NCI-H226 (cell line): ENCODE results near the gene KLHDC1.
"Not testable (repeated sequence)": the region's sequence is repeated elsewhere in the genome, so short reads cannot be mapped to it uniquely, and the experiment has no call there.

ENCODE experiments used
- DNase-seq: peaks from one replicate; pipeline ENCODE4 v3.0.0-alpha.2; 2015

Gene KLHDC1

DNA sequence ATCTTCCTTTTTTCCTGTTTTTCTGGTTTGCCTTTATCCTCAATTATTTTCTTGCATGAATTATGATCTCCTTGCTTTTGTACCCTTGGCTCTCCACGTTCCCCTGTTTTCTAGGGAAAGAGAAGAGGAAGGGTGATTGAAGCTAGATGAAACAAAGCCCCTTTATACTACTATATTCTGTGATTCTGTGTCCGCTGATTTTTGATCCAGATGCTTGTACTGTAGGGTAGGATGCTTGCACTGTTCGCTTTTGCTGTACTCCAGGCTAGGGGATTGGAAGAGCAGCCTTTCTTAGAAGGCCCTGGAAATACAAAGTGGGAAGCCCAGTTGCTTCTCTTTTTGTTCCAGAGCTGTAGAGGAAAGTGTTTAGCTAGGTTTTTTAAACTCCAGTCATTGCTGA lies 40.0 kb downstream of the KLHDC1 start:
- DNase-seq, result no peak

DNA sequence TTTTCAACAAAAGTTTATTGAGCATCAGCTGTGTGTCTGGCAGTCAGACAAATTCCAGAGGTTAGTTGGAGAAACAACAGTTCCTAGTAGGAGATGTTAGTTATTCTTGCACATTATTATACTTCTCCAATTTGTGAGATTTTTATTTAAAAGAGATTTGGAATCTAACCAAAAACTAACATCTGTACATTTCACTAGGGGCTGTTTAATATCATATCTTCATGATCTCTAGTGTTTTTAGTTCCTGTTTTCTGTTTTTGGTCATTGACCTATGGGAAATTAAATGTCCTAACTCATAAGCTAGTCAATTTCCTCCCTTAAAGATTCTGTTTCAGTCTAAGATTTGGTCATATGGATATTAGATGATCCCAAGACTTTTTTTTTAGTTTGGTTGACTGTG lies 40.9 kb downstream of the KLHDC1 start:
- DNase-seq, result no peak

DNA sequence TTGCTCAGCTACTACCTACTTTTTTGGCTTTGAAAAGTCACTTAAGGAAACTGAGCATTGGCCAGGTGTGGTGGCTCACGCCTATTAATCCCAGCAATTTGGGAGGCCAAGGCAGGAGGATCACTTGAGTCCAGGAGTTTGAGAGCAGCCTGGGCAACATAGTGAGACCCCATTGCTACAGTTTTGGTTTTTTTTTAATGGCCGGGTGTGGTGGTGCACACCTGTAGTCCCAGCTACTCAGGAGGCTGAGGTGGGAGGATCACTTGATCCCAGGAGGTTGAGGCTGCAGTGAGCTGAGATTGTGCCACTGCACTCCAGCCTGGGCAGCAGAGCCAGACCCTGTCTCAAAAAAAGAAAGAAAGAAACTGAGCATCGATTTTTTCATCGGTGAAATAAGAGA lies 42.7 kb downstream of the KLHDC1 start:
- DNase-seq, result not testable (repeated sequence)

DNA sequence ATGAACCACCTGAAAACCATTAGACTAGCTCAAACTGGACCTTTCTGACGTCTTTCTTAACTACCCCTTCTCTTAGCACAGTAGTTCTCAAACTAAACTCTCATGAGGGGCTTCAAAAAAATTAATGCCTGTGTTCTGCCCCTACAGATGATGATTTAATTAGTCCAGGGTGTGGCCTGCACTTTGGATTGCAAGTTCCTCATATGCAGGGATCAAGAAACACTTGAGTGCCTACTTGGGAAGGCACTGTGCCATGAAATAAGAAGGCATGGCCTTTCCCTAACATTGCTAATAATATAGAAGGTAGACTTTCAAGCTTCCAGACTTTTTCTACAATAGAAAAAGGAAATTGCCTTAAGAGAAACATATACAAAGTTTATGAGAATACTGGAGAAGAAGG lies 52.3 kb downstream of the KLHDC1 start:
- no peak for DNase-seq

DNA sequence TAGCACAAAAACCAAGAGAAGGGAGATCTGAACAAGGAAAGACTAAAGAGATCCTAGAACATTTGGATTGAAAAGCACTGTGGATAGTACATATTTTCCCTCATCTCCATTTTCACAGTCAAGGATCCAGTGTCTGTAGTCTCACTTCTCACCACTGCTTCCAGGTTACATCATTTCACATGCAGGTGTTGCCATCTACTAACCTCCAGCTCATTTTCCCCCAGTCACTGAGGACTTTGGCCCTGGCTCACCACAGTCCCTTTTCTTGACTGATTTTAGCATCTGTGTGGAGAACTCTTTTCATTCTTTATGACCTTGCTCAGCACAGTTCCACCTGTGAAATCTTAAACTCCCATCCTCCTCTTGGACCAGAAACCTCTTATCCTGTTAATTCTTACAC lies 53.6 kb downstream of the KLHDC1 start:
- not testable (repeated sequence) for DNase-seq

DNA sequence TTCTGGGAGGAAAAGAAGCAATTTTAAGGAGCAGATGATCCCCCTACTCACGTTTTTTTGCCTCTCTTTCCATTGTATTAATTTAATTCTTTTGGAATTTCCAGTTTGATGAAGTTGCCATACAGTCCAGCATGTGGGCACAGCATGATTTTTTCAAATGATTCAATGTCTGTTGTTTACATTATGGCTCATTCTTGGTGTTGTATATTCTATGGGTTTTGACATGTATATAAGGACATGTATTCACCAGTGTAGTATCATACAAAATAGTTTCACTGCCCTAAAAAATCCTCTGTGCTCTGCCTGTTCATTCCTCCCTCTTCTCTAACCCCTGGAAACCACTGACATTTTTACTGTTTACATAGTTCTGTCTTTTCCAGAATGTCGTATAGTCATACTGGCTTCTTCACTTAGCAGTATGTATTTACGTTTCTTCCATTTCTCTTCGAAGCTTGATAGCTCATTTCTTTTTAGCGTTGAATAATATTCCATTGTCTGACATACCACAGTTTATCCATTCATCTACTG lies 61.7 kb downstream of the KLHDC1 start:
- no peak for DNase-seq

DNA sequence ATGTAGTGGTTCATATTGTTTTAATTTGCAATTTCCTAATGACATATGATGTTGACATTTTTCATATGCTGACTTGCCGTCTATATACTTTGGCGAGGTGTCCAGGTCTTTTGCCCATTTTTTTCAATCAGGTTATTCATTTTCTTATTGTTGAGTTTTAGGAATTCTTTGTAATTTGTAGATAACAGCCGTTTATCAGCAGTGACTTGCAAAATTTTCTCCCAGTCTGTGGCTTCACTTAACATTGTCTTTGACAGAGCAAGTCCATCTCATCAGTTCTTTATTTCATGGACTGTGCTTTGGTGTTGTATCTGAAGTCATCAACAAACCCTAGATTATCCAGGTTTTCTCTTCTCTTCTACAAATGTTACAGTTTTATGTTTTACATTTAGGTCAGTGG lies 62.5 kb downstream of the KLHDC1 start:
- DNase-seq, result no peak

DNA sequence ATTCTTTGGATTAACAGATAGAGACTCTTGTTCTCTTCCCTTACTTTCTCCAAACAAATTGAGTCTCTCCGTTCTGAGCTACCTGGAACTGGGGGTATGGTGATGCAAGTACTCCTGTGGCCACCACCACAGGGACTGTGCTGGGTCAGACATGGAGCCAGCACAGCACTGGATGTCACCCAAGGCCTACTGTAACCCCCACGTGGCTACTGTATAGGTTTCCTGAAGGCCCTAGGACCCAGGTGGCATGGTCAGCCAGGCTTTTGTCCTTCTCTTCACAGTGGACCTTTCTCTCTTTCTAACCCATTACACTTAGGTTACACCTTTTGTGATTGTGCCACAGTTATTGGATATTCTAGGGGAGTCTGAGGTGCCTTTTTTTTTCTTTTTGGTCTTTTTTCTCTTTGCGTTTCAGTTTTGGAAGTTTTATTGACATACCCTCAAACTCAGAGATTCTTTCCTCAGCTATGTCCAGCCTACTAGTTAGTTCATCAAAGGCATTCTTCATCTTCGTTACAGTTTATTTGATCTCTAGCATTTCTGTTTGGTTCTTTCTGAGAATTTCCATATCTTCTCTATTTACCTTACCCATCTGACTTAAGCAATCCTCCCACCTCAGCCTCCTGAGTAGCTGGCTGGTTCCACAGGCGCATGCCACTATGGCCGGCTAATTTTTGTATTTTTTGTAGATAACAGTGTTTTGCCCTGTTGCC lies 69.1 kb downstream of the KLHDC1 start:
- no peak for DNase-seq

DNA sequence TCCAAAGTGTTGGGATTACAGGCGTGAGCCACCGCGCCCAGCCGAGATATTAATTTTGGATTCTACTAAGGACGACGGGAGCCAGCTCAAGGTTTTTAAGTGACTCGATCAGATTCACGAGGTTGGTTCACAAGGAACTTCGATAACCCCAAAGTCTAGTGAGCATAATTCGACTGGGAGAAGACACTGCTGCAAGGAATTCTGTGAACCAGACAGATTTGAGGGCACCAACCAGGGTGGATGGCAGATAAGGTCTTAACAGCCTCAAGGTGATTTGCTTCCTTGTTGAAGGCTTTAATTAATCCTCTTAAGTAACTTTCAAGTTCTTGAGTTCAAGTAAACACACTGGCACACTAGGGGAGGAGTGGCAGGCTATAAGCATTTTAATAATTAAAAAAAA lies 73.9 kb downstream of the KLHDC1 start:
- no peak for DNase-seq

DNA sequence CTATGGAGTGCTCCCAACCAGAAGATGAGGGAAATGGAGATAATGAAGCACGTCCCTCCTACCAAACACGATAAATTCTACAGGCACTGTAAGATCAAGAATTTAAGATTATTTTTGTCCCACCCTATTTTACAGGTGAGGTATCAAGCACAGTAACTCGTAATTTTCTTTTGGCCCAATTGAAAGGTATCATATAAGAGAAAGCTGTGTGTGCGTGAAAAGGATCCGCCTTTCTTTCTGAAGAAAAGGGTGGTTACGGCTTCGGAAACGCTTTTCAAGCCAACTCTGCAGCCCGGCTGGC lies 74.3 kb downstream of the KLHDC1 start:
- DNase-seq, result no peak

DNA sequence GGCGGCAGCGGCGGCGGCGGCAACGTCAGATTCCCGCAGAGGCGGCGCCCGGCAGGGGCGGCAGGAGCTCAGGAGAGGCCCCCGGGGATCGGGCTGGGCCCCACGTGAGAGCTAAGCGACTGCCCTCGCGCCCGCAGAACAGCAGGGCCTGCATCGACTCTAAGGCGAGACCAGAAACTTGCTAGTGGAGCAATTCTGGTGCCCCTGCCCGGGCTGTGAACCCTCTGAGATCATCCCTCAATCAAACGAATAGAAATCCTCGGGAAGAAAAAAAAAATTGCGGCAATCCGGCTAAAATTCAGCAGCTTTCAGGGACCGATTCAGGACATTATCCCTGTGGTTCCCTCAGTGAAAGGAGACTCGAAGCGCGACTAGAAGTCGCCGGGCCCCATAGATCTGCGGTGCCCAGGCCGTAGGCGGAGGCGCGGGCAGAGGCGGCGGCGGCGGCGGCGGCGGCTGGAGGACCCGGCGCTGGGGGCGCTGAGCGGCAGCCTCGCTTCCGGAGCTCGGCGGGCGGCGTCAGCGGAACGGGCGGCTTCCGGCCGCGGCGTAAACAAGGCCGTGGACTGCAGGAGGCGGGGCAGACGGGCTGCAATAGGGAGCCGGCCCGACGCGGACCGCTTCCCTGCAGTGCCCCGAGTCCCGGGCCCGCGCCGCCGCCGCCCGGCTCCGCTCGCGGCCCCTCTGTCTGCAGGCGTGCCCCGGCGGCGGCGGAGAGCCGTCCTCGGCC lies 74.8 kb downstream of the KLHDC1 start, which contains the start of gene KLHDC2:
KLHDC2 (plus strand) TSS at position 583 of the 730 bp plus-strand sequence. CDS start 316 bp downstream, outside the sequence.
- peak; percentile 88 for DNase-seq

DNA sequence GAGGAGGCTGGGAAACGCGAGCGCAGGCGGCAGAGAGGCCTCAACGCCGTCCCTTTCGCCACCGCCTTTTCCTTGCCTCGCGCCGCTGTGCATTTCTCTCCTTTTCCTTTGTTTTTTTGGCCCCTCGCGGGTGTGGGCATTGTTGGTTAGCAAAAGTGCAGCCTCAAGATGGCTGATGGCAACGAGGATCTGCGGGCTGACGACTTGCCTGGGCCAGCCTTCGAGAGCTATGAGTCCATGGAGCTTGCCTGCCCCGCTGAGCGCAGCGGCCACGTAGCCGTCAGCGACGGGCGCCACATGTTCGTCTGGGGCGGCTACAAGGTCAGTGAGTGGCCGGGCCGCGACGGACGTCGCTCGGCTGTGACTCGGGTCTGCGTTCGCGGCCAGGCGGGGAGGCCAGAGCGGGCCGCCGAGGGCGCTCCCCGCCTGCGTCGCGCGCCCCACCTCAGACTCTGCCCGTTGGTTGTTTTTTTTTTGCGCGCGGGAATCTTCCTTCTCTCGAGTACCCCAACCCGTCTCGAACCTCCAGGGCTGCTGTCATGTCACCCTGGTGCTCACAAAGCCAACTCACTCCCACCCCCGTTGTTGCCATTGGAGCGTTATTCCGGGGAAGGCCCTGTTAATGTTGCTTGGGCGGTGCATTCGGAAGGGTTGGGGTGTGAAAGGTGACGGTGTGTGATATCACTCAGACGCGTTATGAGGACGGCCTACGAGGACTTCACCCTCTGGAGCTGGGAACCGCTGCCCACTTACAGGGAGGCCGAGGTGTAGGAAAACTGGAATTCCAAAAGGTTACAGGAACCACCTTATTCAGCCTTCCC lies 75.6 kb downstream of the KLHDC1 start:
- peak; percentile 50 for DNase-seq

DNA sequence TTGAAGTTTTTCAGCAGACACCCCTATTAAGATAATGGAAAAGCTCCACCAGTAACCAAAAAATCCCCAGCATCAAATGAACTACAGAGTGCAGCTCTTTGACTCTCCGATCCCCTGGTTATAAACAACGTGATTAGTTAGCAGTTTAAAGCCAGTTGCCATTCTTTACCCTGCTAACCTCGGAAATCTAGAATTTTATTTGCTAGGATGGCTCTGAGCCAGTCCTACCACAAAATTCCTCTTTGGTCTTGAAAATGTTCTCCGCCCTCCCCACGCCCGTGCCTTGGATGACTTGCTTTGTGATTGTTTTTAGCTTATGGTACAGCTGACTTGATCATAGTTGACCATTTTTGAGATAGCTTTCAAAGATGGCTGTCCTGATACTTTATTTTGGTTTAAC lies 76.3 kb downstream of the KLHDC1 start:
- no peak for DNase-seq

DNA sequence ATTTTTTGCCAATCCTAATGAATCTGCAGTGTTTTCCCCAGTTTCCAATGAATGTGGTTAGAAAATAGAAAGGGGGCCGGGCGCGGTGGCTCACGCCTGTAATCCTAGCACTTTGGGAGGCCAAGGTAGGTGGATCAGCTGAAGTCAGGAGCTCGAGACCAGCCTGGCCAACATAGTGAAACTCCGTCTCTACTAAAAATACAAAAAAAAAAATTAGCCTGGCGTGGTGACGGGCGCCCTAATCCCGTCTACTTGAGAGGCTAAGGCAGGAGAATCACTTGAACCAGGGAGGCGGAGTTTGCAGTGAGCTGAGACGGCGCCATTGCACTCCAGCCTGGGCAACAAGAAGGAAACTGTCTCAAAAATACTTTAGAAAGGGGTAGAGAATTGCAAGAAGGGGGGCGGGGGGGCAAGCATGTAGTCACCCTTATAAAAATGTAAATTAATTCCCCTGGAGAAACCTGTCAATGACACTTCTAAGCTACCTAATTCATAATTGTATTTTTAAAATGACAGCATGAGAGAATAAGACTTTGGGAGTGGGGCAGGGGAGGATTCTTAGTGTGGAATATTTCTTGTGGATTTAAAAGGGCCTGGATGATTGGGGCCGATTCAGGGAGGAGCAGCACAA lies 76.8 kb downstream of the KLHDC1 start:
- DNase-seq, result no peak

DNA sequence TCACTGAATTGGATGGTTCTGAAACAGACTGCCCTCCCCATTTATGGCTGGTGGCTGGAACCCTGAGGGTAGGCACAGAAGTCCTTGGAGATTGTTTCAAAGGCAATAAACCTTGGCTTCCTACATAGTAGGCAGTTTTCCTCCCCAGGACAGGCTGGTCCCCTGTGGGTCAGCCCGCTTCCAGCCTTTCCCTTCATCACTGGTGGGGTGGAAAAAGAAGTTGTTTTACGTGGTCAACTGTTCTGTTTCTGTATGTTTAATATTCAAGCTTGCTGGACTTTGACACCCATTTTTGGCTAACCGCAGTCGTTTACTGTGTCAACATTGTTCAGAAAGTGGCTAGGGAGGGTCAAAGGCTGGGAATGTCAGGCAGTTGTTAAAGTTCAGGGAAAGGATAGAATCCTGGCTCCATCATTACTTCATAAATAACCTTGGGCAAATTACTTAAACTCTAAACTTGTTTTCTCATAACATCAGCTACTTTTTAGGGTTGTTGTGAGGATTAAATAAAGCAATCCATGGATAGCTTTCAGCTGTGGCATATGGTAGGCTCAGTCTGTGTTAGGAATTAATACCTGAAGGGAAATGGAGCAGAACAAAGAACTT lies 77.4 kb downstream of the KLHDC1 start:
- DNase-seq, result no peak

DNA sequence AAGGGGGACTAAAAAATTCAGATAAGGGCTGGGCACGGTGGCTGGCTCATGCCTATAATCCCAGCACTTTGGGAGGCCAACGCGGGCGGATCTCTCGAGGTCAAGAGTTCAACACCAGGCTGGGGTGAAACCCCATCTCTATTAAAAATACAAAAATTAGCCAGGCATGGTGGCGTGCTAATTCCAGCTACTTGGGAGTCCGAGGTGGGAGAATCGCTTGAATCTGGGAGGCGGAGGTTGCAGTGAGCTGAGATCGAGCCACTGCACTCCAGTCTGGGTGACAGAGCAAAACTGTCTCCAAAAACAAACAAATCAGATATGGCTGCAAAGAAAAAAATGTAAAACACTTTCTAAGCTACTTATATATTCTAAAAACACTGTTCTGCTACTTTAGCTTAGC lies 78.8 kb downstream of the KLHDC1 start:
- DNase-seq, result not testable (repeated sequence)

DNA sequence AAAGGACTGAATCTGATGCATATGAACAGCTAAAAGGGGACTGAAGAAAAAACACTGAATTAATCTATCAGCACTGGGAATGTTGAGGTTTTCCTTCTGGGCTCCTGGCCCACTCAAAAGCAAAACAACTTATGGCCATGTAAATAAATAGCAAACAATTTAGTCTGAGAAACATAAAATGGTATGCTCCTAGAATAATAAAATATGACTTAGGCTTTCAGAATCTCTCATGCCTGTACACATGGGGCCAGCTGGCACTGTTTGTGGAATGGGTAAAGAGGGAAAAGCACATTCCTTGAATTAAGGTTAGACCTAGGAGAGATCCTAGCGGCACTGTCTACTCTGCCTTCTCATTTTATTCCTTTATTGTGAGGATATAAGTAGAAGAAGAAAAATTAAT lies 81.2 kb downstream of the KLHDC1 start:
- no peak for DNase-seq

DNA sequence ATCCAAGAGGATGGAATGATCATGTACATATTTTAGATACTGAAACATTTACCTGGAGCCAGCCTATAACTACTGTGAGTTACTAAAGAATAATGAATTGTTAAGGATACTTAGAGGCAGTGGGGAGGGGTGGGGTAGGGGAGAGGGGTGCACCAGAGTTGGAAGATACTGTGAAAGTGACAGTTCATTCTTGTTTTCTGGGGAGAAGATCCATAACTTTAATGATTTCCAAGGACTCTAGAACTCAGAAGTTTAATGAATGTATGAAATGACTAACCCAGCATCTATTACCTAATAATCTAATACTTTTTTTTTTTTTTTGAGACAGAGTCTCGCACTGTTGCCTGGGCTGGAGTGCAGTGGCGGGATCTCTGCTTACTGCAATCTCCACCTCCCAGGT lies 85.5 kb downstream of the KLHDC1 start:
- DNase-seq, result no peak

DNA sequence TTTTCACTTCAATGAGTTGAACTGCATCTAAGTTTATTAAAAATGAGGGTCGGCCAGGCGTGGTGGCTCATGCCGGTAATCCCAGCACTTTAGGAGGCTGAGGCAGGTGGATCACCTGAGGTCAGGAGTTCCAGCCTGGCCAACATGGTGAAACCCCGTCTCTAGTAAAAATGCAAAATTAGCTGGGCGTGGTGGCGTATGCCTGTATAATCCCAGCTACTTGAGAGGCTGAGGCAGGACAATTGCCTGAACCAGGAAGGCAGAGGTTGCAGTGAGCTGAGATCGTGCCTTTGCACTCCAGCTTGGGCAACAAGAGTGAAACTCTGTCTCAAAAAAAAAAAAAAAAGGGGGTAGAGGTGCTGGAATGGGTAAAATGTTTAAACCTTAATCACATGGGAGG lies 88.1 kb downstream of the KLHDC1 start:
- DNase-seq, result not testable (repeated sequence)

DNA sequence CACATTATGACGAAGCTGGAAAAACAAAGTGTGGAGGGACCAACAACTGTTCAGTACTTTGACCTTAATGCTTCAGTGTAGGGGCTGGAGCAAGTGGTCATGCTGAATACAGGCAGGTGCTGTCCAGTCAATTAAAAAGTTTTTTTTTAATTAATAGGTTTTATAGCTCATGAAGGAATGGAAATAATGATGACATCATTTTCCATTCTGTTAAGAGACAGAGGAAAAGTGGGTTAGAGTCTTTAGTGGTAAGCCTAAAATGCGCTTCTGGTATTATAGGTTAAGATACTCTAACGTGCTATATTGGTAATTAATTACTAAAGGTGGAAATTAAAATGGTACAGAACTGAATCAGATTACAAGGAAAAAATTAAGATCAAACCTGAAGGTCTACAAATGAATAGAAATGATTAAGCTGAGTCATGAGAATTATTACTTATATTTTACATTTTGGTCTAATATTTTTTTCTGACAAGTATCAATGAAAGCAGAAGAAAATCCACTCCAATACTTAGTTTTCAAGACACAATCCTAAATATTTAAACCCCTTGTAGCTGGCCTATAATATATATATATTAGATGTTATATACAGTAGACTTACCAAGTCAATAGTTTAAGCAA lies 90.6 kb downstream of the KLHDC1 start:
- no peak for DNase-seq

DNA sequence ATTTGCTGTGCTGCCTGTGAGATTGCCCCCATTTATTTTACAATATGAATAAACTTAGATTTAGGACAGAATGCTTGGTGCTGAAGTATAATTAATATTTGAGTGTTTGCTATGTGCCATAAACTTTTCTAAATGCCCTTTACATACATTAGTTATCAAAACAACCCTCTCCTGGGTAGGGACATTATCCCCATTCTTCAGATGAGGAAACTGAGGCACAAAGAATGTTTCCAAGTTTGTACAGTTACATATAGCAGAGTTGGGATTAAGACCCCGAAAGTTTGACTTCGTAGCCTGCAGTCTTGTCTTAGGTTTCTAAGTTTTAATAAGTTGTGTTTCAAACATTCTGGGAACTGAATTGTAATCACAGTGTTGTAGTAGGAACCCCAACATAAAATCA lies 93.4 kb downstream of the KLHDC1 start:
- no peak for DNase-seq

DNA sequence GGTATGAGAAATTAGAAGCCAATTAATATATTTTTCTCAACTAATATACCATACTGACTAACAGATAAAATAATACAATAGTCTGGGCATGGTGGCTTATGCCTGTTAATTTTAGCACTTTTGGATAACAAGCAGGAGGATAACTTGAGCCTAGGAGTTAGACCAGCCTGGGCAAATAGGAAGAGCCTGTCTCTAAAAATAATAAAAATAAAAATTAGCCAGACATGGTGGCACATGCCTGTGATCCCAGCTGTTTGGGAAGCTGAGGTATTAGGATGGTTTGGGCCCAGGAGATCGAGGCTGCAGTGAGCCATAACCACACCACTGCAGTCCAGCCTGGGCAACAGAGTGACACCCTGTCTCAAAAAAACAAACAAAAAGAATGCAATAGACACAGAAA lies 99.7 kb downstream of the KLHDC1 start:
- no peak for DNase-seq
